ENCODE results near the gene FAM174C. TPM values are rescaled to one million over a fixed set of nuclear protein-coding genes. Genes with fewer than 3 reads are reported as not detected.

Gene FAM174C
- polyA plus RNA-seq, 1 of the 3 experiments (the other 2 are of a cell fraction) = 78.0 TPM

- no peaks in the 10 kb centered on the region for H3K9me2 ChIP-seq
- H3K9ac ChIP-seq = no peak overlapping the region
- no peak overlapping the region for H3K4me2 ChIP-seq
- H3K36me3 ChIP-seq (replicated peaks in 1 of 2; ENCODE audit: control insufficient read depth in 1 of 2, insufficient read depth in 2 of 2, low read length in 1 of 2) = no peaks in the 10 kb centered on the region
- POLR2A ChIA-PET = no interaction called here
- no peaks in the 10 kb centered on the region for H3K79me2 ChIP-seq (ENCODE audit: insufficient read depth)
- no peaks in the 10 kb centered on the region for H3K27me3 ChIP-seq (ENCODE audit: insufficient read depth)
- 76% methylated on average over 21 of the region's 36 CpGs for WGBS (ENCODE audit: low lambda C conversion rate)
- CTCF ChIA-PET = interaction anchor here (1.4 to 3.9 kb wide), 3 partner anchors 12 to 70 kb away, joined by 3 to 27 read pairs (median 4); no protein-coding TSS in a partner anchor
- H3F3A ChIP-seq (replicated peaks; ENCODE audit: insufficient read depth) = no peaks in the 10 kb centered on the region
- no peaks in the 10 kb centered on the region for H3K4me1 ChIP-seq (ENCODE audit: control insufficient read depth in 1 of 2, insufficient read depth in 2 of 2, low read depth in 1 of 2, low read length in 1 of 2)
- no peaks in the 10 kb centered on the region for H4K20me1 ChIP-seq (ENCODE audit: insufficient read depth)
- DNase-seq = no peak
- H3K27ac ChIP-seq (ENCODE audit: low read depth in 2 of 2, low read length in 1 of 2) = no peak overlapping the region
- no peaks in the 10 kb centered on the region for H3K9me3 ChIP-seq
- TF ChIP-seq MEF2A (IDR thresholded peaks at IDR 0.05; ENCODE audit: borderline replicate concordance, low read depth) (no peak), FOXJ3 (CRISPR knock-in tag; IDR thresholded peaks at IDR 0.05) (no peak), GABPA (IDR thresholded peaks at IDR 0.05; ENCODE audit: low read depth) (no peak), REST (IDR thresholded peaks at IDR 0.05; ENCODE audit: low read depth, low read length) (no peak), FOSL2 (IDR thresholded peaks at IDR 0.05; ENCODE audit: borderline replicate concordance, low read depth) (no peak), ELF1 (IDR thresholded peaks at IDR 0.05) (no peak), CHD2 (IDR thresholded peaks at IDR 0.05; ENCODE audit: low read length, partially characterized antibody) (no peak), NFIC (IDR thresholded peaks at IDR 0.05; ENCODE audit: borderline replicate concordance) (no peak), JUND (IDR thresholded peaks at IDR 0.05) (no peak), RXRA (IDR thresholded peaks at IDR 0.05; ENCODE audit: borderline replicate concordance, low read depth) (no peak), GATA2 (CRISPR knock-in tag; IDR thresholded peaks at IDR 0.05) (no peak), POLR2AphosphoS5 (IDR thresholded peaks at IDR 0.05; ENCODE audit: low read depth, low read length) (no peak), FOXM1 (IDR thresholded peaks at IDR 0.05; ENCODE audit: low read depth) (no peak), EZH2phosphoT487 (IDR thresholded peaks at IDR 0.05; ENCODE audit: borderline replicate concordance, low read depth) (no peak), YY1 (IDR thresholded peaks at IDR 0.05; ENCODE audit: low read depth) (no peak), SIN3A (IDR thresholded peaks at IDR 0.05; ENCODE audit: borderline replicate concordance, low read depth, low read length) (no peak), CTCF (IDR thresholded peaks at IDR 0.05) (no peak), RCOR1 (IDR thresholded peaks at IDR 0.05; ENCODE audit: low read length) (no peak)
- no peak overlapping the region for H2AFZ ChIP-seq (ENCODE audit: low read depth)
- H3K4me3 ChIP-seq (ENCODE audit: low read depth in 2 of 2, low read length in 1 of 2) = no peak overlapping the region
These were observed 27.4 kb downstream of the FAM174C start for GRCh38 chr19:1302533-1303239.

All from SK-N-SH (cell line).